ENCODE data around the gene SLC5A12. TPM values are rescaled to one million over a fixed set of nuclear protein-coding genes. Genes with fewer than 3 reads are reported as not detected.

SLC5A12 gene
- total RNA-seq, 4 donors from 2014 or later: not detected

DNA sequence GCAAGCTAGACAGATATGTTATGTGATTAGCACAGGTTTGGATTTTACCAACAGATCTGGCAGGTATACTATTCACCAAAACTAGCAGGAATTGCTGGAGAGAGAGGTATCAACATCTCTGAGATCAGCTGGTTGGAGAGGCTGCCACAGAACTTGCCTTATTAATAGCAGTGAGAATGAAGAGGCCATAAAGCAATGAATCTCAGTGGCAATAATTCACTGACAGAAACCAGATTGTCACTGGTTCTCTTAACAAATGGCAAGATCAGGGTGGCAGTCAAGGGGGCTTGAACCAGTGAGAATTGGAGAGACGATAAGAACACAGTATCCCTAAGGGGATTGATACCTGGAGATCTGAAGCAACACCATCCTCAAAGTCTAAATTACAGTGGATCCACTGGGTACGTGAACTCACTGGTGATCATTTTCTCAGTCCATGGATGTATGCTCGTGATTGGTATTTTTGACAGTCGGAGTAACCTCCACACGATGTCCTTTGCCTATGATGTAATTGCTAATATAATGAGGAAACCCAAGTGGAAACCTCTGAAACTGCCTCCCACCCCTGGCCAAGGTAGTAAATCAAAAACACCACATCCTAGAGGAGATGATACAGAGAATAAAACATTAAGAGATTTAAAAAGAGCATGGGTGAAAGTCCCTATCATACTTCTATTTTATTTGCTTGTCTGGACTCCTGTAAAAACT lies 17.7 kb upstream of the SLC5A12 start:
- H3K4me1 ChIP-seq: no peaks in the 10 kb centered on the region
- no peak overlapping the region for H3K4me3 ChIP-seq
- no peak for DNase-seq
- no peaks in the 10 kb centered on the region for H3K9me3 ChIP-seq
- no peak overlapping the region for H3K27ac ChIP-seq
- no peaks in the 10 kb centered on the region for H3K27me3 ChIP-seq
- intact Hi-C loops (cut with DNase I): no loop called here
- WGBS, 2 donors: 92 to 94% methylated on average over 5 of the region's 5 CpGs
- TF ChIP-seq, protein P1, sequence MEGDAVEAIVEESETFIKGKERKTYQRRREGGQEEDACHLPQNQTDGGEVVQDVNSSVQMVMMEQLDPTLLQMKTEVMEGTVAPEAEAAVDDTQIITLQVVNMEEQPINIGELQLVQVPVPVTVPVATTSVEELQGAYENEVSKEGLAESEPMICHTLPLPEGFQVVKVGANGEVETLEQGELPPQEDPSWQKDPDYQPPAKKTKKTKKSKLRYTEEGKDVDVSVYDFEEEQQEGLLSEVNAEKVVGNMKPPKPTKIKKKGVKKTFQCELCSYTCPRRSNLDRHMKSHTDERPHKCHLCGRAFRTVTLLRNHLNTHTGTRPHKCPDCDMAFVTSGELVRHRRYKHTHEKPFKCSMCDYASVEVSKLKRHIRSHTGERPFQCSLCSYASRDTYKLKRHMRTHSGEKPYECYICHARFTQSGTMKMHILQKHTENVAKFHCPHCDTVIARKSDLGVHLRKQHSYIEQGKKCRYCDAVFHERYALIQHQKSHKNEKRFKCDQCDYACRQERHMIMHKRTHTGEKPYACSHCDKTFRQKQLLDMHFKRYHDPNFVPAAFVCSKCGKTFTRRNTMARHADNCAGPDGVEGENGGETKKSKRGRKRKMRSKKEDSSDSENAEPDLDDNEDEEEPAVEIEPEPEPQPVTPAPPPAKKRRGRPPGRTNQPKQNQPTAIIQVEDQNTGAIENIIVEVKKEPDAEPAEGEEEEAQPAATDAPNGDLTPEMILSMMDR (IDR thresholded peaks at IDR 0.05): no peak
- H3K36me3 ChIP-seq: no peaks in the 10 kb centered on the region

DNA sequence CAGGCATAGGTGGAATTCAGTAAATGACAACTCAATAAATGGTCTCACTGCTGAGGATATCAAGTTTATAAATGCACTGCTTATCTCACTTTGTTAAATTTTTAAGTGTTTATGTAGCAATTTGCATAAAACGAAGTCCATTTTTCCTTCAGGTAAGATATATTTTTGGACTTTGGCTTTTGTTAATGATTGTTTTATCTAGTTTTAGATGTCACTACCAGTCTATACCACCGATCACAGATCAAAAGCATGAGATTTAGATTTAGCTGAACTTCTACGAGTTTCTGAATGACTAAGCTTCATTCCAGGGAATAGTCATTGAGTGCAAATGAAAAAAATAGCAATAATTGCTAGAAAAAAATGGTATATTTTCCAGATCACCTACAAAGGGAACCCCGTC lies 12.8 kb upstream of the SLC5A12 start:
- 73 to 81% methylated on average over 4 of the region's 4 CpGs for WGBS, 2 donors
- TF ChIP-seq, protein P1 (IDR thresholded peaks at IDR 0.05): no peak
- TF ChIP-seq POLR2A (IDR thresholded peaks at IDR 0.05): no peak
- intact Hi-C loops (cut with DNase I): no loop called here
- H3K9me3 ChIP-seq: no peaks in the 10 kb centered on the region
- no peak overlapping the region for H3K4me3 ChIP-seq
- no peaks in the 10 kb centered on the region for H3K36me3 ChIP-seq
- no peak overlapping the region for H3K27ac ChIP-seq
- DNase-seq: no peak
- H3K4me1 ChIP-seq: no peaks in the 10 kb centered on the region
- no peaks in the 10 kb centered on the region for H3K27me3 ChIP-seq

DNA sequence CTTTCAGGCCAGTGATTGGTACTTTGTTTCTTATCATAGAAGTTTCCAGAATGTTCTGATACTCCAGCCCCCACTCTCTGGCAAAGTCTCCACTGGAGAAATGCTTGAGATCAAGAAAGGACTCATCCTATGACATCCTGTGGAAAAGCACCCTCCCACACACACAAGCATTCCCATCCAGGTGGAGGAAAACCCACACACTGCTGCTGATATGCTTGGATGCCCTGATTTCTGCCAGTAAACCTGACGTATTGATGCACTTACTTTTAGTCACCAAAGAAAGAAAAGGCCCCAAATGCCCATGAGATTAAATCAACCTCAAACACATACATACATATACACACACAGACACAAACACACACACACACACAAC lies 9.2 kb upstream of the SLC5A12 start:
- intact Hi-C loops (cut with DNase I): no loop called here
- TF ChIP-seq POLR2A (IDR thresholded peaks at IDR 0.05): no peak
- TF ChIP-seq, protein P1 (IDR thresholded peaks at IDR 0.05): no peak
- Histone ChIP-seq H3K36me3 (no peaks in the 10 kb centered on the region), H3K4me3 (no peak overlapping the region), H3K27ac (no peak overlapping the region), H3K27me3 (no peaks in the 10 kb centered on the region), H3K4me1 (no peaks in the 10 kb centered on the region), H3K9me3 (no peaks in the 10 kb centered on the region)
- 64 to 75% methylated on average over 1 of the region's 1 CpG for WGBS, 2 donors
- DNase-seq: no peak

DNA sequence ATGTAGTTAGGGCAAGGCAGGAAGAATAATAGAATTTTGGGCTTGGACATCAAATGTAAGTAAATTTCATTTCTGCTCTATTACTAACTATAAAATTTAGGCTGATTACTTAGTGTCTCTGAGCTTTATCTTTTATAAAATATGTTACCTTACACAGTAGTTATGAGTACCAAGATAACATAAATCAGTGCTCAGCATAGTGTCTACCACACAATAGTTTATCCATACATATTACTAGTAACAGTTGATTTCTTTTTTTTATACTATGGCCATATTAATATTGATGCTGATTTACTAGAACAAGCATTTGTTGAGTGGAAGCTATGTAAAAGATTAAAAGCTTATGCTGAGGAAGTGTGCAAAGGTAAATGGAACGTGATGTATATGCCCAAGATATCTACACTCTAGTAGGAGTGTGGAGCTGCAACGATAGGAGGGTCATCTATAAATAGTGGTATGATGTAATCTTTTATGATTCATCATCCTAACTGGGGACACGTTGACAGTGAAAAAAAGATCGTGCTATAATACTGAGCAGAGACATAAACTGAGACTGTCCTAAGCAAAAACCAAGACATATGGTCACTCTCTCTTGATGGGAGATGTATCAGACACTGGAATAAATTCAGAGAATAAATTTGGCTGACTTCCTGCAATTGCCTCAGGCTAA lies 8.7 kb upstream of the SLC5A12 start:
- intact Hi-C loops (cut with DNase I): no loop called here
- 23 to 43% methylated on average over 4 of the region's 4 CpGs for WGBS, 2 donors
- H3K27ac ChIP-seq: no peak overlapping the region
- no peak overlapping the region for H3K4me3 ChIP-seq
- H3K36me3 ChIP-seq: no peaks in the 10 kb centered on the region
- TF ChIP-seq POLR2A (IDR thresholded peaks at IDR 0.05): no peak
- TF ChIP-seq, protein P1 (IDR thresholded peaks at IDR 0.05): no peak
- H3K4me1 ChIP-seq: no peaks in the 10 kb centered on the region
- H3K27me3 ChIP-seq: no peaks in the 10 kb centered on the region
- no peak for DNase-seq
- H3K9me3 ChIP-seq: no peaks in the 10 kb centered on the region

DNA sequence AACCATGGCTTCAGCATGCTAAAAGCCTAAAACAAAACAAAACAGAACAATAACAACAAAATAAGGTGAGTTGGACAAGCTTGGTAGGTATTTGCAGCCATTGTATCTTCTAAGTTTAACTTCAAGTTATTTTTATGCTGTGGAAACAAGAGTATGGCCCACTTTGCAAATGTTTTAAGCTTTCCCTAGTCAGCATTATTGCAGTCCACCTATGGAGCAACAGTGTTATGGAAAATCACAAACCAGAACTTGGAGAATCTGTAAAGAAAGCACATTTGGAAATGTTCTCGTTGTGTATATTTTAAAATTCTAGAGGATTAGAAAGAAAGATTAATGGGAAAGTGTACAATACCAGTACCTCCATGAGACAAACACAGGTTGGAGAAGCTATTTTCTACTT lies 7.4 kb upstream of the SLC5A12 start:
- TF ChIP-seq, protein P1 (IDR thresholded peaks at IDR 0.05): no peak
- no peak for TF ChIP-seq POLR2A (IDR thresholded peaks at IDR 0.05)
- Histone ChIP-seq H3K4me1 (no peaks in the 10 kb centered on the region), H3K27ac (no peak overlapping the region), H3K4me3 (no peak overlapping the region), H3K9me3 (no peaks in the 10 kb centered on the region), H3K27me3 (no peaks in the 10 kb centered on the region), H3K36me3 (no peaks in the 10 kb centered on the region)
- WGBS, 2 donors: 40 to 61% methylated on average over 1 of the region's 1 CpG
- DNase-seq: no peak
- intact Hi-C loops (cut with DNase I): no loop called here

Measured in esophagus squamous epithelium (tissue), 5 donors.